DND-41 (cell line): ENCODE results near the gene MED12L.

Experiments used
- ATAC-seq: fragments of 200-7000 bp; cut with Tn5 transposase; 3 replicates; pipeline ENCODE4 v1.9.1; 2021; ENCODE audit warnings: low read depth; ENCODE audit not compliant: insufficient read depth
- DNase-seq: peaks from one replicate; pipeline ENCODE4 v3.0.0-alpha.2; 2020
- H2AFZ ChIP-seq: 2 replicates; pipeline ENCODE4 v1.6.0; 2012; ENCODE audit warnings: low read depth, low read length
- H3K27ac ChIP-seq: 2 replicates; pipeline ENCODE4 v1.5.1; 2012; ENCODE audit warnings: low read length, inconsistent platforms
- H3K27me3 ChIP-seq: fragments of 200-600 bp; sonication (generic); 2 replicates; pipeline ENCODE4 v1.6.0; 2012; ENCODE audit warnings: low read length, mild to moderate bottlenecking, inconsistent platforms; ENCODE audit not compliant: insufficient read depth, poor library complexity
- H3K36me3 ChIP-seq: 2 replicates; pipeline ENCODE4 v1.5.1; 2012; ENCODE audit warnings: low read length, inconsistent platforms; ENCODE audit not compliant: insufficient read depth
- H3K4me1 ChIP-seq: 2 replicates; pipeline ENCODE4 v1.5.1; 2012; ENCODE audit warnings: mild to moderate bottlenecking, low read length; ENCODE audit not compliant: insufficient read depth
- H3K4me2 ChIP-seq: 2 replicates; pipeline ENCODE4 v1.6.0; 2012; ENCODE audit warnings: mild to moderate bottlenecking, moderate library complexity, low read length, inconsistent platforms; ENCODE audit not compliant: insufficient read depth
- H3K4me3 ChIP-seq, 2 experiments: fragments of 200-600 bp in 1 of 2; shearing (Covaris generic) in 1 of 2; 2 replicates each; pipeline ENCODE4 v1.5.1; 2012 to 2016; ENCODE audit warnings: inconsistent platforms in 2 of 2, low read length in 2 of 2, mild to moderate bottlenecking in 2 of 2, low read depth in 1 of 2, moderate library complexity in 1 of 2
- H3K79me2 ChIP-seq: 2 replicates; pipeline ENCODE4 v1.6.0; 2012; ENCODE audit warnings: low read length, inconsistent platforms; ENCODE audit not compliant: insufficient read depth
- H3K9ac ChIP-seq: 2 replicates; pipeline ENCODE4 v1.6.0; 2012; ENCODE audit warnings: low read depth, mild to moderate bottlenecking, inconsistent platforms, low read length, moderate library complexity
- H3K9me3 ChIP-seq: 2 replicates; pipeline ENCODE4 v1.5.1; 2012; ENCODE audit warnings: low read length, moderate library complexity, mild to moderate bottlenecking, inconsistent platforms; ENCODE audit not compliant: insufficient read depth, severe bottlenecking
- H4K20me1 ChIP-seq: 2 replicates; pipeline ENCODE4 v1.6.0; 2012; ENCODE audit warnings: low read length; ENCODE audit not compliant: insufficient read depth
- CTCF ChIP-seq: IDR thresholded peaks from 2 replicates; pipeline ENCODE4 v1.5.1; 2012; ENCODE audit warnings: borderline replicate concordance, low read length, moderate library complexity, mild to moderate bottlenecking; ENCODE audit not compliant: poor library complexity, severe bottlenecking; ENCODE audit errors: extremely low read depth
- EZH2 ChIP-seq: IDR thresholded peaks from 3 replicates; pipeline ENCODE4 v1.6.1; 2012; ENCODE audit warnings: borderline replicate concordance, low read depth, mild to moderate bottlenecking, moderate library complexity, low read length, inconsistent platforms; ENCODE audit not compliant: severe bottlenecking

The MED12L gene

GRCh38 chr3:151330899-151331298, 245.4 kb downstream of the MED12L start:
- no peak for TF ChIP-seq CTCF
- no peak for TF ChIP-seq EZH2
- H3K36me3 ChIP-seq: no peaks in the 10 kb centered on the region
- no peak for DNase-seq

GRCh38 chr3:151331696-151332095, 246.2 kb downstream of the MED12L start:
- Histone ChIP-seq H3K27me3 (no peaks in the 10 kb centered on the region), H3K36me3 (no peaks in the 10 kb centered on the region), H4K20me1 (no peaks in the 10 kb centered on the region), H3K79me2 (no peaks in the 10 kb centered on the region), H3K4me3 (no peak overlapping the region), H2AFZ (no peak overlapping the region), H3K27ac (no peak overlapping the region), H3K9ac (no peak overlapping the region), H3K4me2 (no peak overlapping the region), H3K4me1 (no peaks in the 10 kb centered on the region), H3K9me3 (no peaks in the 10 kb centered on the region)
- DNase-seq (no peak), ATAC-seq (no peak)
- TF ChIP-seq EZH2 (no peak), CTCF (no peak)

More at GRCh38 chr3:151330899-151331298, 245.4 kb downstream of the MED12L start:
- ATAC-seq: no peak
- H3K27ac ChIP-seq: no peak overlapping the region
- H3K27me3 ChIP-seq: no peaks in the 10 kb centered on the region
- H4K20me1 ChIP-seq: no peaks in the 10 kb centered on the region
- H3K9ac ChIP-seq: no peak overlapping the region
- no peaks in the 10 kb centered on the region for H3K79me2 ChIP-seq
- no peak overlapping the region for H3K4me3 ChIP-seq
- H3K9me3 ChIP-seq: no peaks in the 10 kb centered on the region
- H2AFZ ChIP-seq: no peak overlapping the region
- no peak overlapping the region for H3K4me2 ChIP-seq
- no peaks in the 10 kb centered on the region for H3K4me1 ChIP-seq

GRCh38 chr3:151345859-151346258, 260.4 kb downstream of the MED12L start:
- Histone ChIP-seq H3K27ac (no peak overlapping the region), H3K9ac (no peak overlapping the region), H4K20me1 (no peaks in the 10 kb centered on the region), H3K36me3 (no peaks in the 10 kb centered on the region), H3K4me3 (no peak overlapping the region), H3K4me1 (no peaks in the 10 kb centered on the region), H2AFZ (no peak overlapping the region), H3K27me3 (no peaks in the 10 kb centered on the region), H3K4me2 (no peak overlapping the region), H3K79me2 (no peaks in the 10 kb centered on the region), H3K9me3 (no peaks in the 10 kb centered on the region)
- no peak for ATAC-seq
- no peak for TF ChIP-seq EZH2
- TF ChIP-seq CTCF: no peak
- no peak for DNase-seq

GRCh38 chr3:151346292-151346691, 260.8 kb downstream of the MED12L start:
- Histone ChIP-seq H3K9me3 (no peaks in the 10 kb centered on the region), H3K4me1 (no peaks in the 10 kb centered on the region), H2AFZ (no peak overlapping the region), H3K79me2 (no peaks in the 10 kb centered on the region), H3K4me3 (no peak overlapping the region), H3K36me3 (no peaks in the 10 kb centered on the region), H4K20me1 (no peaks in the 10 kb centered on the region), H3K4me2 (no peak overlapping the region), H3K27me3 (no peaks in the 10 kb centered on the region), H3K9ac (no peak overlapping the region), H3K27ac (no peak overlapping the region)
- DNase-seq (no peak), ATAC-seq (no peak)
- TF ChIP-seq EZH2 (no peak), CTCF (no peak)
